HG03342 (cell line): ENCODE results near the gene EIF4E1B.
A peak's percentile ranks its signal among the peaks of the same experiment; 100 is the strongest.
"Not testable (repeated sequence)": the region's sequence is repeated elsewhere in the genome, so short reads cannot be mapped to it uniquely, and the experiment has no call there.

Source experiments
- ATAC-seq: cut with Tn5 transposase; IDR thresholded peaks from one replicate; pipeline ENCODE4 v1.9.1; 2021; ENCODE audit warnings: mild to moderate bottlenecking, moderate library complexity; ENCODE audit not compliant: unreplicated experiment

Gene EIF4E1B, protein sequence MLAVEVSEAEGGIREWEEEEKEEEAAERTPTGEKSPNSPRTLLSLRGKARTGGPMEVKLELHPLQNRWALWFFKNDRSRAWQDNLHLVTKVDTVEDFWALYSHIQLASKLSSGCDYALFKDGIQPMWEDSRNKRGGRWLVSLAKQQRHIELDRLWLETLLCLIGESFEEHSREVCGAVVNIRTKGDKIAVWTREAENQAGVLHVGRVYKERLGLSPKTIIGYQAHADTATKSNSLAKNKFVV

DNA sequence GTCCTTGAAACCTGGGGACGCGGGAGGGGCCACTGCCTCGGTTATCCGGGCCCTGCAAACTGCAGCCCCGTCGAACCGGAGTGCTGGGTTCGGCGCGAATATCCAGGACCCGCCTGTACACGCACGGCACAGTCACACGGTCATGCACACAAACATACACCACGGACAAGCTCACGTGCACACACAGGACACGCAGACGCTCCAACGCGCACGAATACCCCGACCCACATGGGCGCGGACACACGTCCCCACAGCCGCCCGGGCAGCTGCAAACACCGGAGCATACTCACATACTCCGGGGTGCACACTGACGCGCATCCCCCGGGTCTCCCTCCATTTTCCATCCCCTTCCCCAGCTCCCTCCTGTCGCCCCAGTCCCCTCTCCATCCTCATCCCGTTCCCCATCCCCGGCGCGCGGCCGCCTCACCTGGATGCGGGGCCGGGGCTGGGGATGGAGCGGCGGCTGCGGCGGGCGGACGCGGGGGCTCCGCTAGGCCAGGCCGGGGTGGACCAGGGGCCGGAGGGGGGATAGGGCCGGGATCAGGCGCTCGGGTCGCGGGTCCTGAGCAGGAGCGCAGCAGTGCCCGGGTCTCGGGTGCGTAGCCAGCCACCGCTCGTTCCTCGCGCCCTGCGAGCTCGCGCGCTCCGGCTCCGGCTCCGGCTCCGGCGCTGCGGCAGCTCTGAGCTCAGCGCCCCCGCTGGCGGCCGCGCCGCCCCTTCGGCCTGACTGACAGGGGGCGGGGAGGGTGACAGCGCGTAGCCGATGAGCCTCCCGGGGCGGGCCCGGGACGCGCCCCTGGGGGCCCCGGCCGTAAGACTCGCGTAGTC, at the start of gene EIF4E1B, which contains the start of gene SNCB:
Gene EIF4E1B (plus strand): TSS at position 823 of the 828 bp plus-strand sequence. CDS start 12,113 bp downstream, outside the sequence.
Gene SNCB (minus strand): TSS at position 682 of the 828 bp plus-strand sequence. CDS start 880 bp downstream, outside the sequence.
- no peak for ATAC-seq

DNA sequence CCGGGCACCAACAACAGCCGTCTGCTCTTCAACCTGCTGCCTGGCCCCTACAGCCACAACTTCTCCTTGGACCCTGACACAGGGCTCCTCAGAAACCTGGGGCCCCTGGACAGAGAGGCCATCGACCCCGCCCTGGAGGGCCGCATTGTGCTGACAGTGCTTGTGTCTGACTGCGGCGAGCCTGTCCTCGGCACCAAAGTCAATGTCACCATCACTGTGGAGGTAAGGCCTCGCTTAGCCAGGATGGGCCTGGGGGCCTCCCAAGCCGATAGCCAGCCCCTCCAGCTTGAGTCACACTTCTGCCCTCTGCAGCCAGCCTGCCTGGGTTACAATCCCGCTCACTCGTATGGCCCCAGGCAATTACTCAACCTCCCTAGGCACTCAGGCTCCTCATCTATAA, 49.1 kb upstream of the EIF4E1B start:
- ATAC-seq: no peak

DNA sequence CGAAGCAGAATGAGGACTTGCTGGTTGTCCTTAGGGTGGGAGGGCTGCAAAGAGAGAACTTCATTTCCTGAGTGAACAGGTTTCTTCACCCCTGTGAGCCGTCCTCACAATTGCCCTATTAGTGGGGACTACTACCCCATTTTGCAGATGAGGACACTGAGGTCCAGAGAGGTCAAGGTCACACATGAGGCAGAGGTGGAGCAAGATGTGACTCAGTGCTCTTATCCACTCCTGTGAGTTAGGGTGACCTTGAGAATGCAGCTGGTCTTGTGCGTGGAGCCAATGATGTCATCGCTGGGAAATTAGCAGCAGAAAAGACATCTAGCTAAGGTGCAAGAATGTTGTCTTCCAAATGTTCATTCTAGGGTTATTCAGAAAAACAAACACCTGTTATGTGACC, 47.4 kb upstream of the EIF4E1B start:
- no peak for ATAC-seq

DNA sequence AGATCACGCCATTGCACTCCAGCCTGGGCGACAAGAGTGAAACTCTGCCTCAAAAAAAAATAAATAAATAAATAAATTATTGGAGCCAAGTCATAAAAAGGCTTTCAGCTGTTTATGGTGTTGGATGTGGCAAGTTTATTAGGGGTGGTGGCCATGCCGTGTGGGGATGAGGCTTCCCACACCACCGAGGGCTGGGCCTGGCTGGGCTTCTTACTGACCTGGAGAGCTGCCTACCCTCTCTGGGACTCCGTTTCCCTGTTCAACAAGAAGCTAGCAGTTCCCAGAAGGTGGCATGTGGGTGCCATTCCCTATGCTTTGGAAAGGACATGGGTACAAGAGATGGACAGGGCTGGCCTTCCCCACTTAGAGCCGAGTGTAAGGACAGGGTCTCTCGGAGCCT, 43.1 kb upstream of the EIF4E1B start:
- no peak for ATAC-seq

DNA sequence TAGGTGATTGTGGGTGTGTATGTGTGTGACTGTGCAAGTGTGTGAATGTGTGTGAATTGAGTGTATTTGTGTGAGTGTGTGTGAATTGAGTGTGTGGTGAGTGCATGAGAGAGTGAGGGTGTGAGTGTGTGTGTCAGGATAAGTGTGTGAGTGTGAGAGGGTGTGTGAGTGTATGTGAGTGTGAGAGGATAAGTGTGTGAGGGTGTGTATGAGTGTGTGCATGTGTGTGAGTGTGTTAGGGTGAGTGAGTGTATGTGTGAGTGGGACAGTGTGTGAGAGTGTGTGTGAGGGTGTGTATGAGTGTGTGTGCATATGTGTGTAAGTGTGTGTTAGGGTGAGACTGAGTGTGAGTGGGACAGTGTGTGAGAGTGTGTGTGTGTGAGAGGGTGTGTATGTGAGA, 42.2 kb upstream of the EIF4E1B start:
- no peak for ATAC-seq

DNA sequence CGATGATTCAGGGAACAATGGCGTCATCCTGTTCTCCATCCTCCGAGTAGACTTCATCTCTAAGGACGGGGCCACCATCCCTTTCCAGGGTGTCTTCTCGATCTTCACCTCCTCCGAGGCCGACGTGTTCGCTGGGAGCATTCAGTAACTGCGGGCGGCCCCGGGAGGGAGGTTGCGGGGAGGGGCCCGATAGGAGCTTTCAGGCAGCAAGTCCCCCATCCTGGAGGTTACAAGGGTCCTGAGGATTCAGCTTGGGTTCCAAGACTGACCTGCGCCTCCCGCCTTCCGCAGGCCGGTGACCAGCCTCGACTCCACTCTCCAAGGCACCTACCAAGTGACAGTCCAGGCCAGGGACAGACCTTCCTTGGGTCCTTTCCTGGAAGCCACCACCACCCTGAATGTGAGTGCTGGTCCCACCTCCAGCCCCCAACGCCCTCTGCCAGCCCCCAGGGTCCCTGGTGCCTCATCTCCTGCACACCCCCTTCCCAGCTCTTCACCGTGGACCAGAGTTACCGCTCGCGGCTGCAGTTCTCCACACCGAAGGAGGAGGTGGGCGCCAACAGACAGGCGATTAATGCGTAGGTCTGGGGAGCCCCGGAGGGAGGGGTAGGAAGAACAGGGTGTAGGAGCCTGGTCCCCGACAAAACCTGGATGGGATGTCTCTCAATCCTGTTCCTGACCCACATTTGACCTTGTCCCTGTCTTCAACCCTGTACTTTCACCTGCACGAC, 41.3 kb upstream of the EIF4E1B start:
- ATAC-seq: no peak

DNA sequence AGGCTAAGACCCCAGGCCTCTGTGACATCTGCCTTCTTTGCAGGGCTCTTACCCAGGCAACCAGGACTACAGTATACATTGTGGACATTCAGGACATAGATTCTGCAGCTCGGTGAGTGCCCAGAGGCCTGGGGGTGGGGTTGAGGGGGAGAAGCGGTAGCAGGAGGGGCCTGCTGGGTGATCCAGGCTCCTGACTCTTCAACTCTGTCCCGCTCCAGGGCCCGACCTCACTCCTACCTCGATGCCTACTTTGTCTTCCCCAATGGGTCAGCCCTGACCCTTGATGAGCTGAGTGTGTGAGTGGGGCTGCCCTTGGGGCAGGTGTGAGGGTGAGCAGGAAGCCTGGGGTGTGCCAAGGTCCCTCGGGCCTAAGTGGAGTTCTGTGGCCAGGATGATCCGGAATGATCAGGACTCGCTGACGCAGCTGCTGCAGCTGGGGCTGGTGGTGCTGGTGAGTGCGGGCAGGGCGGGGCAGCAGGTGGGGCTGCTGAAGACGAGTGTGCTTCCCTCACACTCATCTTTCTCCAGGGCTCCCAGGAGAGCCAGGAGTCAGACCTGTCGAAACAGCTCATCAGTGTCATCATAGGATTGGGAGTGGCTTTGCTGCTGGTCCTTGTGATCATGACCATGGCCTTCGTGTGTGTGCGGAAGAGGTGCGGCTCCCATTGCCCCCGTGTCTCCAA, 40.3 kb upstream of the EIF4E1B start:
- ATAC-seq: no peak

DNA sequence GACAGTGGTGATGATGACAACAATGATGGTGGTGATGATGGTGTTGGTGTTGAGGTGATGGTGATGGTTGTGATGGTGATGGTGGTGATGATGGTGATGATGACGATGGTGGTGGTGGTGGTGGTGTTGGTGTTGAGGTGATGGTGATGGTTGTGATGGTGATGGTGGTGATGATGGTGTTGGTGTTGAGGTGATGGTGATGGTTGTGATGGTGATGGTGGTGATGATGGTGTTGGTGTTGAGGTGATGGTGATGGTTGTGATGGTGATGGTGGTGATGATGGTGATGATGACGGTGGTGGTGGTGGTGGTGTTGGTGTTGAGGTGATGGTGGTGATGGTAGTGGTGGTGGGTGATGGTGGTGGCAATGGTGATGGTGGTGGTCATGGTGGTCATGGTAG, 38.8 kb upstream of the EIF4E1B start:
- ATAC-seq: not testable (repeated sequence)

DNA sequence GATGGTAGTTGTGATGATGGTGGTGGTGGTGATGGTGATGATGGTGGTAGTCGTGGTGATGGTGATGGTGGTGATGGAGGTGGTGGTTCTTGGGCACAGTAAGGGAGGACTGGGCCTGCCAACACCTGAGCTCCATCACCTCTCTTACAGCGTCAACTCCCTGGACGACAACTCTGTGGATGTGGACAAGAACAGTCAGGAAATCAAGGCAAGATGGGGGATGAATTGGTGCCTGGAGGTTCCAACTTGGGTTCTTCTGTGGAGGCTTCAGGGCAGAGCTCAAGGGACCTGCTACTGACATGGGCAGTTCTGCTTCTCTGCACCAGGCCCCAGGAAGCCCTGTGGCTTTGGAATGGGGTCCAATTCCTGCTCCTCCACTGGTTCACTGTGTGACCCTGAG, 37.9 kb upstream of the EIF4E1B start:
- ATAC-seq: no peak

DNA sequence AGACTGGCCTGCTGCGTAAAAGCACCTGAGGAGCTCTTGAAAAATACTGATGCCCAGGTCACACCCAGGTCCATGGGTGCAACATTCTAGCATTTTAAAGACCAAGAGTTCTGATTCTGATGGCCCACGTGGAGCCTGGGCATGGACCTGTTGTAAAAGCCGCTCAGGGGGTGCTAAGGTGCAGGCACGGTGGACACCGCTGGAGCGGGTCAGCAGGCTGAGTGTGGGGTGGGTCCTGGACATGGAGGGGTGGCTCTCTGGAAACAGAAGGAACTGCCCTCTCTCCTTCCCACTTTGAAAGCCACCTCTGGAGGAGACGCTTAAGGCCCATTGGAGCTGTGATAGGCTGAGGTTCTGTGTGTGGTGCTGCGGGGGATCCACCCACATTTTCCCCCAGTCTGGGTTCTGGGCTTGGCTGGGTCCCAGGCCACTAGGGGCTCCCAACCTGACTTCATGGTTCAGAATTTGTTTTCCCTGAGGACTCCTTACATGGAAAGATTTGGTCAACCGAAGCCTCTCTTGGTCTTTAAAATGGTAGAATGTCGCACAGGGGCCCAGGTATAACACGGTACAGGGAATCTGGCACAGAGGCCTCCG, 37.1 kb upstream of the EIF4E1B start:
- ATAC-seq: no peak

DNA sequence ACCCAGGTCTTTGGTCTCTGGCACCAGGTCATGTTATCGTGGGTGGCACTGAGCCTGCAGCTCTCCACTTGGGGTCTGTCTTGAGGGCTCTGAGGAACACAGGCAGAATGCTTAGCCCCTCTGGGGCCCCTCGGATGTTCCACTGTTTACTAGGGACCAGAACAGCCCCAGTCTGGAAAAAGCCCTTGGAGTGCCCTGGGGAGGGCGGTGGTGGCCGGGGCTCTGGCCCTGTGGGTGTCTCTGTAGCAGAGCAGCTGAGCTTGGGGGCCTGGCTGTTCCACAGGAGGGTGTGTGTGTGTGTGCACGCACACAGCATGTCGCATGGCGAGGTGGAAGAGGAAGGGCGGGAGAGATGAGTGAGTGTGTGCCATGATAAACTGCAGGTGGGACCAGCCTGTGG, 35.9 kb upstream of the EIF4E1B start:
- no peak for ATAC-seq

DNA sequence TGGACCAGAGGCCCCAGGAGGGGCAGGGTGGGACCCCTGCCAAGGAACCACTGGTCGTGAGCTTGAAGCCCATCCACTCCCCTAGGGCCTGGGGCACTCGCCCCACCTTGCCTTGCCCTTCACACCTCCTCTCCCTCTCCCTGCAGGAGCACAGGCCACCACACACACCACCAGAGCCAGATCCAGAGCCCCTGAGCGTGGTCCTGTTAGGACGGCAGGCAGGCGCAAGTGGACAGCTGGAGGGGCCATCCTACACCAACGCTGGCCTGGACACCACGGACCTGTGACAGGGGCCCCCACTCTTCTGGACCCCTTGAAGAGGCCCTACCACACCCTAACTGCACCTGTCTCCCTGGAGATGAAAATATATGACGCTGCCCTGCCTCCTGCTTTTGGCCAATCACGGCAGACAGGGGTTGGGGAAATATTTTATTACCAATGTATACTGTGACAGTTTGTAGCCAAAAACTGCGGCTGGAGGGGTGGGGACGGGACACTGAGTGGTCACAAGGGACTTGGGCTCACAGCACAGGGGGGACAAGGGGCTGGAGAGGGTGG, 35.0 kb upstream of the EIF4E1B start:
- no peak for ATAC-seq

DNA sequence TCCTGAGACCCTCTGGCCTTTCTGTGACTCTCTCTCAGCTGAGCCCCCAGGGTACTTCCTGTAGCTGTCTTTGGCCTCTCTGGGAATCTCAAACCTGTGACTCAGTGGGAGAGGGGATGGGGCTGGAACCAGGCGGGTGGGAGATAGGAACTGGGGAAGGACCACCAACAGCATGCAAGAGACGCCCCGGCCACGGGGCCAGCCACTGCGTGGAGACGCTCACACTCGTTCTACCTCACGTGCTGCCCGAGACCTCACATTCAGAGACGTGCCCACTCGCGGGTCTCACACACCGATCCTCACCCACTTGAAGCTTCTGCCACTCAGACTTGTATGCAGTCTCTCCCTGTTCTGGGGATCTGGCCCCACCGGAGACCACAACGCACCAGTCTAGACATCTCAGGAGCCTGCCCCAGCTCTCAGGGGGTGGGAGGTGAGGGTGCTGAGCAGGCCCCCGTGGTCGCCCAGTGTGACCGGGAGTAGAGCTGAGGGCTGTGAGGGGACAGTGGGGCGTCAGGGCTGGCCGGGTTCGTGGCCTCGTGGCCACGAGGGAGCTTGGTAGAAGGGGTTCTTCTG, 34.3 kb upstream of the EIF4E1B start:
- ATAC-seq: no peak

DNA sequence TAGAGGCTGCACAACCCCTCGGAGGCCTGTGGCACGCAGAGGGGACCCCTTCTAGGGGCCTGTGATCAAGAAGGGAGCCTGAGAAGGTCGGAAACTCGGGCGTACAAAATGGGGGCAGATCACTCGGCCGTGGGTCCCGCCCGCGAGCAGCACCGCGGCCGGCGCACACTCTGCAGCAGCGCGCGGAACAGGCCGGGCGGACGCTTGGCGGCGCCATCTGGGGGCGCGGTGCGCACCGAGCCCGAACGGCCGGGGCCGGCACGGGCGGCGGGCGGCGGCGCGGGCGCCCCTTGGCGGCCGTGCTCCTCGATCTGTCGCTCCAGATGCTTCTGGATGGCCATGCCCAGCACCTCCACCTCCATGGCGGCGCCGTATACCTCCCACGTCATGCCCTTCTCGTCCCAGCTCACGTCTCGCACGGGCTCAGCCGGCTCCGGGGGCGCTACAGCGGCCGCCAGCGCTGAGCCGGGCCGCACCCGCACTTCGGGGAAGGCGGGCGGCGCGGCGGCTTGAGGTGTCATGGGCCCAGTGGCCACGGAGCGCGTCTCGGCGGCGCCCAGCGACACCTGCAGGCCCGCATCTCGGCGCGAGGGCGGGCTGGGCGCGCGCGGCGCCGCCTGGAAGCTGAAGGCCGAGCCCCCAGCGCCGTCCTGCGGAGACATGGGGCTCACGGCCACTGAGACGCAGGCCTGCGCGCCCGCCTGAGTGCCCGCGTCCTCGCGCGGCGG, 33.6 kb upstream of the EIF4E1B start:
- ATAC-seq: peak; percentile 64

DNA sequence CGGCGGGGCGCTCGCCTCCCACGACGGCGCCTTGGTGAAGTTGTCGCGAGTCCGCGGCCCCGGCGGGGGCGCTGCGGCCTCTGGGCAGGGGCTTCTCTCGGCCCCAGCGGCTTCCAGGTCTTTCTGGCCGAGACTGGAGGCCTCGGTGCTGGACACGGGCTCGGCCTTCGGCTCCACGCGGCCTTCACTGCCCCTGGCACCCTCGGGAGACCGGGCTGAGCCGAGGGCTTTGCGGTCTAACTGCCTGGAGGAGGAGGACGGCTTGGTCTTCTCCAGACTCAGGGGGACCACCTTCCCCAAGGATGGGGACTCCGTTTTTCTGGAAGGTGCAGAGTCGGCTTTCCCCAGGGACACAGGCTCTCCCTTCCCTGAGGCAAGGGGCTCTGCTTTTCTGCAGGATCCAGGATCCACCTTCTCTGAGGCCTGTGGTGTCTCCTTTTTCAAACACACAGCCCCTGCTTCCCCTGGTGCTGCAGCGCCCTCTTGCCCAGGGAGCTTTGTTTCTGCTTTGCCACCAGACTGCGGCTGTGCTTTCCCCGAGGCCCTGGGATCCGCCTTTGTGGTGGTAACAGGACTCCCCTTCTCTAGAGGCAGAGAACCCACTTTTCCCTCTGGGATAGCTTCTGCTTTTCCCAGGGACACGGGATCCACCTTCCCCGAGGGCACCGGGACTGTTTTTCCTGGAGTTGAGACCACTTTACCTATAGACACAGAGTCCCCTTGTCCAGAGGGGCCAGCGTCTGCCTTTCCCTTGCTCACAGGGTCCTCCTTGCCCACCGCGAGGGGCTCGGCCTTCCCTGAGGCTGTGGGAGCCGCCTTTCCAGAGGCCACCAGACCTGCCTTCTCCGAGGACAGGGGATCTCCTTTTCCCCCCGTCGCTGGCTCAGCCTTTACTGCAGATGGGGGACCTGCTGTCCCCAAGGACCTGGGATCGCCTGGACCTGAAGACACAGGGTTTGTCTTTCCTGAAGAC, 32.8 kb upstream of the EIF4E1B start:
- no peak for ATAC-seq

DNA sequence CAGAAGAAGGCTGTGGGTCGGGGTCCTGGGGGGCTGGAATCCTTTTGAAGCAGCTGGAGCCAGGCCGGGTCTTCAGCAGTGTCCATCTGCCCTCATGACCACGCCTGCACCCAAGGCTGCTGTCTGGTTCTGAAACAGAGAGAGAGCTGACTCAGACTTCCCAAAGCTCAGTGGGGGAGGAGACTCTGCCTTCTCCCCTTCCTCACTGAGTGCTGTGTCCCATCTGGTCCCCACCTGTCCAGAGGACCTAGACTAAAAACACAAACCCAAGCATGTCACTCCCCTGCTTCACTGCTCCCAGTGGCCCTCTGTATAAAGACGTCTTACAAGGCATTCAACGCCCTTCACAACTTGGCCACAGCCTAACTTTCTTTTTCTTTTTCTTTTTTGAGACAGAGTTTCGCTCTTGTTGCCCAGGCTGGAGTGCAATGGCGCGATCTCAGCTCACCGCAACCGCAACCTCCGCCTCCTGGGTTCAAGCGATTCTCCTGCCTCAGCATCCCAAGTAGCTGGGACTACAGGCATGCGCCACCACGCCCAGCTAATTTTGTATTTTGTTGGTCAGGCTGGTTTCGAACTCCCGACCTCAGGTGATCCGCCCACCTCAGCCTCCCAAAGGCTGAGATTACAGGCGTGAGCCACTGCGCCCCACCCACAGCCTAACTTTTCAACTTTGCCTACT, 30.6 kb upstream of the EIF4E1B start:
- ATAC-seq: not testable (repeated sequence)

DNA sequence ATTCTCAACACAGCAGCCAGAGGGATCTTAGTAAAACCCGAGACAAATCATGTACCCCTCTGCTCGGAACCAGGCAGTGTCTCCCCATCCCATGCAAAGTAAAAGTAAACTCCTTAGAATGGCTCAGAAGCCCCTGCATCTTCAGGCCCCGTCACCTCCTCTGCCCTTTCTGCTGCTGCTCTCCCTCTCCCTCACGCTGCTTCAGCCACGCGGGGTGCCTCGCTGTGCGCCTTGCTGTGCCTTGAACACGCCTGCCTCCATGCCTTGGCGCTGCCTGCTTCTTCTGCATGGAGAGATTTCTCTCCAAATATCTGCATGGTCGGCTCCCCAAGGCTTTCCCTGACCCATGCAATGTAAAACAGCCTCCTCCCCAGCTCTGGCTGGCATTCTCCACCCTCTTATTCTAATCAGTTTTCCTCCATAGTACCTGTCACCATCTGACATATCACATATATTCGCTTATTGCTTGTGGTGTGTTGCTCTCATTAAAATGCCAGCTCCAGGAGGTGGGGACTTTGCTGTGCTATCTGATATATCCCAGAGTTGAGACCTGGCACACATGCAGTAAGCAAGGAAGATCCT, 28.5 kb upstream of the EIF4E1B start:
- ATAC-seq: no peak
